GM19043 (cell line): Measurements from ENCODE around the gene NKAIN4.
"Not testable (repeated sequence)": the region's sequence is repeated elsewhere in the genome, so short reads cannot be mapped to it uniquely, and the experiment has no call there.

ENCODE experiments used
- ATAC-seq: cut with Tn5 transposase; IDR thresholded peaks from one replicate; pipeline ENCODE4 v1.9.1; 2021; ENCODE audit warnings: low read depth; ENCODE audit not compliant: unreplicated experiment

The NKAIN4 gene

DNA sequence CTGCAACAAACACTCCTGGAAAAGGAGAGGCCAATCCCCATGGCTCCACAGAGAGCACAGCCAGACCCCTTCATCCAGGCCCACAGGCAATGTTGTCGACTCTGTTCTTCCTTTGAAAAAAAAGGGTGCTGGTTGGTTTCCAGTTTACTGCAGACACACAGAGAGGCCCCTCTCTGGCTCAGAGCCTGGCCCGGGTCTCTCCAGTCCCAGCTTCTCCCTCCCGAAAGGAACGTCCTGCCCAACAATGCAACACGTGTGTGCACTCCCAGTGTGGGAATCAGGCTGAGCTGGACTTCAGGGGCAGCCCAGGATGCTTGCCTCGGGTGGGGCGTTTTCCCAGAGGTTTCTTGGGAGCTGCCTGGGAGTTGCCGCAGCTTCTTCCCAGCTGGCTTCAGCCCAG is 4.5 kb upstream of the NKAIN4 start:
- ATAC-seq: no peak

DNA sequence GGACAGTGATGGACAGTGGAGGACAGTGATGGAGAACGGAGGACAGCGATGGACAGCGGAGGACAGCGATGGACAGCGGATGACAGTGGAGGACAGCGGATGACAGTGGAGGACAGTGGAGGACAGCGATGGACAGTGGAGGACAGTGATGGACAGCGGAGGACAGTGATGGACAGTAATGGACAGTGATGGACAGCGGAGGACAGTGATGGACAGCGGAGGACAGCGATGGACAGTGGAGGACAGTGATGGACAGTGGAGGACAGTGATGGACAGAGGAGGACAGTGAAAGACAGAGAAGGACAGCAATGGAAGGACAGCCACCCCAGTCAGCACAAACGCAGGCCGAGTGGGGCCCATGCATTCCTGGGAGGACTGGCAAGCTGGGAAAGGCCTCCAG is 3.4 kb upstream of the NKAIN4 start:
- ATAC-seq: no peak

DNA sequence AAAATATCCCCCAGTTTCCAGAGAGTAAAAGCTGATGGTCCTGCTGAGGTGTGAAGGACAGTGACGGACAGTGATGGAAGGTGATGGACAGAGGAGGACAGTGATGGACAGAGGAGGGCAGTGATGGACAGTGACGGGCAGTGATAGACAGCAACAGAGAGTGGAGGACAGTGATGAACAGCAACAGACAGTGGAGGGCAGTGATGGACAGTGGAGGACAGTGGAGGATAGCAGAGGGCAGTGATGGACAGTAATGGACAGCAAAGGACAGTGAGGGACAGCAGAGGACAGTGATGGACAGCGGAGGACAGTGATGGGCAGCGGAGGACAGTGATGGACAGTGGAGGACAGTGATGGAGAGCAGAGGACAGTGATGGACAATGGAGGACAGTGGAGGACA is 2.7 kb upstream of the NKAIN4 start:
- ATAC-seq: no peak

DNA sequence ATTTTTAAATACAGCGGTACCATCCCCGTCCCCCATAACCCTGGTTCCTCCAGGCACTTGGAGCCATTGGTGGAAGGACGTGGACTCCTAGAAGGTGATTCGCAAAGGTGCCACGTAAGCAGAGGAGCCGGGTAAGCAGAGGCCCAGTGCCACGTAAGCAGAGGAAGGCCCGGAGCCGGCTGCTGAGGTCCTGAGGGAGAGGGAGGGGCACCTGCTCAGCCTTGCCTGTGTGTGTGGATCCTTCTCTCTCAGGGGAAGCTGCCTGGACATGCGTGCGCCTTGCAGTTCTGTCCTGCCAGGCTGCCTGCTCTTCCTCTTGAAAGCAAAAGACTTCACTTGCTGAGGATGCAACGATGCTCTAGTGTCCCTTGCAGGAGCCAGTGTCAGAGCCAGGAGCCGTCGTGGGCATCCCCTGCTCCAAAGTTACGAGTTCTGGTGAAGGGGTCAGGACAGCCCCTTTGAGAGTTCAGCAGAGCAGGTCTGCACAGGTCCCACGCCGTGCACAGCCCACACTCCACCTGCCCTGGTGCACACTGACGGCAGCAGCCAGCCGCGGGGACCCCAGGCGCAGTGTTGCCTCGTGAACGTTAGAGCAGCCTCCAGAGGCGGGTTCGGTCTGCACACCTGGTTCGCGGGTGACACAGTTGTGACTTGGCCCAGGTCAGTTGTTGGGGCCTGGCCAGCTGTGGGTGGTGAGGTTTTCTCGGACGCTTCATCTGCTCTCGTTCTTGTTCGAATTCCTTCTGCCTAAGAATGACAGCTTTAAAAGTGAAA is 1.9 kb upstream of the NKAIN4 start:
- no peak for ATAC-seq

DNA sequence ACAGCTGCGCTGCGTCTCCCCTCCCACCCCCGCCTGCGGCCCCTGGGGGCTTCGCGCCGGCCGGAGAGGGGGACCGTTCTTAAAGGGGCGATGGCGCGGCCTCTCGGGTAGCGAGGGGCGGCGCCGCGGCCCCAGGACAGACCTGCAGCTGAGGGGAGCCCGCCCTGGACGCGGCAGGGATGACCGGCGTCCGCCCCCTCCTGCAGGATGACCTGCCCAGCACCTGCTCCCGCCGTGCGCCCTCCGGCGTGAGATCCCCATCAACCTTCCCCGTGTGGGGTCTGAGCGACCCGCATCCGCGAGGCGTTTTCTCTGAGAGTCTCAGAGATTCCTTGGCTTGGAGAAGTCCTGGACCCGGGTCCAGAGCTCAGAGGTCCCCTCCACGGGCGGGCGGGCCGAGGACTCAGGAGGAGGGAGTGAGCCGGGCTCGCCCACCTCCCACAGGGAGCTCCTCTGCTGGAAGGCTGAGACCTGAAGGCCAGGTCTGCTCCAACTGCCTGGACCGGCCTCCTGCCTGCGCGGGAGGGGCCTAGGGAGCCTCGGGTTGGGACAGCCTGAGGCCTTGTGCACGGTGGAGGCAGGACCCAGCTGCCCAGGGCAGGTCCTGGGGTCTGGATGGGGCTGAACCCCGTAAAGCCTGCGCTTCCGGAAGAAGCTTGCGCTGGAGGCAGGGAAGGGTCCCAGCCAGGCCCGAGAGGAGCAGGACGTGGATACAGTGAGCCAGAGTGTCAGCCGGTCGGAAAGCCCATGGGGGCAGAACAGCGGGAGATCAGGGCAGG is 532 bp upstream of the NKAIN4 start:
- ATAC-seq: no peak

DNA sequence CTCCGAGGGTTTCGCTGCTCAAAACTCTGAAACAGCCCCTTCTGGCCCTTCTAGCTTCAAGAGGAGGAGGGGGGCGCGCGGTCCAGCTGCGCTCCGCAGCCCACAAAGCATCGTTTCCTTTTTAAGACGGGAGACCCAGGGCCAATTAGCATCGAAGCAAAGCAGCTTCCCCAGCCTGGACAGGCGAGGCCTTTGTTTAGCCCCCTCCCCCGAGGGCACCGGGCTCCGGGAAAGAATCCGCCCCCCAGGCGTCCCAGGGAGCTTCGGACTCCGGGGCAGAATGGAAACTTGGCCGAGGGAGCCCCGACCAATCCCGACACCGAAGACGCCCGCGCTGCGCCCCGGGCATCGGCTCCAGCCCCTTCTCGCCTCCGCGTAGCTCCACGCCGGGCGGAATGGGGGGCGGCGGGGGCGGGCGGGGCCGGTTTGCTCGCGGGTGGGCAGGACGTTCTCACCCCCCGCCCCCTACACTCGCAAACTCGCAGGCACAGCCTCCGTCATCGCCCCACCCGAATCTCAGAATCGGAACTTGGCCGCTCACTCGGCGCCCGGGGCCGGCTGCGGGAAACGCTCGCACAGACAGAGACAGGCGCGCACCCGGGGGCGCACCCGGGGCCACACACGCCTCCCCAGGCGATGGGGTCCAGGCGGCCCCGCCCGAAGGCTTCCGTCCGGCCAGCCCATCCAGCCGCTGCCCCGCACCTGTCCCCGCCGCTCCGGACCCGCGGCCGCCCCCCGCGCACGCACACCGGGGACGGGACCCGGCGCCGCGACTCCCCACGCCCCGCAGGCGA is 628 bp downstream of the NKAIN4 start:
- ATAC-seq: no peak

DNA sequence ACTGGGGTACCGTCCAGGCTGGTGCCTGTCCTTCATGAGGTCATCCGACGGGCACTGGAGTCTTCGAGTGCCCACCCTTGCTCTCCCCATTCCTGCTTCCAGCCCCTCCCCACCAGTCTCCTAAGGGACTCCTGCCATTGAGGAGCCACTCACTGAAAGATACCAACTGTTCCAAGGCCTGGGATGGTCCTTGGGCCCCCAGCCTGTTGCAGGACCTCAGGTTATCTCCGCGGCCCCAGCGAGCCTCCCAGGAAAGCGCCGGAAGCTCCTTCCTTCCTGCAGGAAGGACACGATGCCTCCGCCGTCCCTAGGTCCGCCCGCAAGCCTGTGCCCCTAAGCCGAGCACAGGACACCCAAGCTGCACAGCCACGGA is 1.2 kb downstream of the NKAIN4 start:
- no peak for ATAC-seq

DNA sequence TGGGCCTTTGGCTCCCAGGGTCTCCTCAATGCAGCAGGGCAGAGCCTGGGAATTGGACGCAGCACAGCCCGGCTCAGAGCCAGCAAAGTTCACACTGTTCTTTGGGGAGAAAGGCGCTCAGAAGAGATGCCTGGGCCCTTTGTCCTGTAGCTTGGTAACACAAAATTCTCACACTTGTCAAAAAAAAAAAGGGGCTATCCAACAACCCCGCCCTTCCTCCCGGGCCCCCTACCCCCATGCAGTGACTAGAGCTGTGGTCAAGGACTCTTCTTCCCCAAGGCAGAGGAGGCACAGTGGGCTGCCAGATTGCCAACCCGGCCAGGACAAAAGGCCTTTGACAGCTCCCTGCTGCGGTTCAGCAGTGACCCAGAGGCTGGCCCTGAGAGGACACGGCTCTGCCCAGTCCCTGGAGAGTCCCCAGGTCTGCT is 2.0 kb downstream of the NKAIN4 start:
- ATAC-seq: no peak

DNA sequence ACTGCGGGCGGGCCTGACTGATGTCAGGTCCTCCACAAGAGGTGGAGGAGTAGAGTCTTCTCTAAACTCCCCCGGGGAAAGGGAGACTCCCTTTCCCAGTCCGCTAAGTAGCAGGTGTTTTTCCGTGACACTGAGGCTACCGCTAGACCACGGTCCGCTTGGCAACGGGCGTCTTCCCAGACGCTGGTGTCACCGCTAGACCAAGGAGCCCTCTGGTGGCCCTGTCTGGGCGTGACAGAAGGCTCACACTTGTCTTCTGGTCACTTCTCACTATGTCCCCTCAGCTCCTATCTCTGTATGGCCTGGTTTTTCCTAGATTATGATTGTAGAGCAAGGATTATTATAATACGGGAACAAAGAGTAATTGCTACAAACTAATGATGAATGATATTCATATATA is 2.9 kb downstream of the NKAIN4 start:
- not testable (repeated sequence) for ATAC-seq

DNA sequence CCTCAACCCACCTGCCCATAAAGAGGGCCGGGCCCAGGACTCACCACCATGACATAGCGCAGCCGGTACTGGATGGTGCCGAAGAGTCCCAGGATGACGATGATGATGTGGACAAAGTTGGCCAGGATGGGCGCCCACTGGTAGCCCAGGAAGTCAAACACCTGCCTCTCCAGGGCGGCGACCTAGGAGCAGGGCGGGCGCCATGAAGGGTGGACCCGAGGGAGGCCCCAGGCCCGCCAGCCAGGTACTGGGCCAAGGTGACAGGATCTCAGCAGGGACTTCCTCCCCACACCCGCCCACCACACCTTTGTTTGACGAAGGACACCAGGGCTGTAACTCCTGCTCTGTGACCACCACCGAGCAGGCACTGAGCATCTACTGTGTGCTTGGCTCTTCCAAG is 4.4 kb downstream of the NKAIN4 start:
- ATAC-seq: no peak

DNA sequence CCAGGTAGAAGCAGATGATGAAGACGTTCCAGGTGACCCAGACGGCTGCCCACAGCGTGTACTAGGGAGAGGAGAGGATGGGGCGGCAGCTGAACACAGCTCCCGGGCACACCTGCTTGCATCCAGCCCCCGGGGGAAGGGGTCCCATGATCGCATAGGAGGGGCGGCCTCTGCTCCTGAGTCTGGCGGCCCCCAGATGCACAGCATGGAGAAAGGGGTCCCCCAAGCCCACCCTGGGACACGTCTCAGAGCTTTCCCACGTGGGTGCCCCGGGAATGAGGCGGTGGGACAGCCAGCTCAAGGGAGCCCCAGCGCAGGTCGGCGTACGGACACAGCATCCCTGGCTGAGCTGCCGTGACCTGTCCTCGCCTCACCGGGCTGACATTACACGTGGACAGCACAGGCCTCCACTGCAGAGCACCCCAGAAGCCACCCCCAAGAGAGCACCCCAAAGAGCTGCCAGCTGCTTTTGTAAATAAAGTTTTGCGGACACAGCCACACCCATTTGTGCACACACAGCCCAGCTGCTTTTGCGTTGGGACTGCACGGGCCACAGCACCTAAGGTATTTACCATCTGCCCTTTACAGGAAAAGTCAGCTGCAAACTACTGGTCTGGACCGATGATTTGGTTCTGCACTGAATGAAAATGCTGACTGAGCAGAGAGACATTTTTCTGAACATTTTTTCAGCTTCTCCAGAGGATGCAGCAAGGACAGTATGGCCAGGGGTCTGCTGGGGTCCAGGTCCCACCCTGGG is 5.2 kb downstream of the NKAIN4 start:
- ATAC-seq: no peak

DNA sequence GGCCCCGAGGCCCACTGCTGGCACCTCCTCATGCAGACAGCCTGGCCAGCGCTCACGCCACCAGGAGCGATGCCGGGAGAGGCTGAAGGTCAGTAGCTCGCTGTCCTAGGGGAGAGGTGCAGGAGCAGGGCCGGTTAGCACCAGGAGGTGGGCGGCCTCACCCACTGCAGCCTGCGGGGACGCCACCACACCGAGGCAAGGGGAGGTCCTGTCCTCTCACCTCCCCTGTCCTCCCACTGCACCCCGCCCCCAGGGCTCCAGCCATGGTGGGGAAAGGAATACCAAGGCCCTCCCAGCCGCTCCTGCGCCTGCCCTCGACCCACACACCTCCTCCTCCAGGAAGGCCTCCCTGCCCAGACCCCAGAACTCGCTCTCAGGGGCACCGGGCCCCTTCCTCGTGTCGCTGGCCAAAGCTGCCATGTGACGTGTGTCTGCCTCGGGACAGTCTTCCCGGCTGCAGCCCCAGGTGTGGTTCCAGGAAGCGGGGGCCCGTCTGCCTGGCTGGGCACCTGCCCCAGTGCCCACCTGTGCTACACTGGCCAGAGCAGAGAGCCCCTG is 6.5 kb downstream of the NKAIN4 start:
- no peak for ATAC-seq

DNA sequence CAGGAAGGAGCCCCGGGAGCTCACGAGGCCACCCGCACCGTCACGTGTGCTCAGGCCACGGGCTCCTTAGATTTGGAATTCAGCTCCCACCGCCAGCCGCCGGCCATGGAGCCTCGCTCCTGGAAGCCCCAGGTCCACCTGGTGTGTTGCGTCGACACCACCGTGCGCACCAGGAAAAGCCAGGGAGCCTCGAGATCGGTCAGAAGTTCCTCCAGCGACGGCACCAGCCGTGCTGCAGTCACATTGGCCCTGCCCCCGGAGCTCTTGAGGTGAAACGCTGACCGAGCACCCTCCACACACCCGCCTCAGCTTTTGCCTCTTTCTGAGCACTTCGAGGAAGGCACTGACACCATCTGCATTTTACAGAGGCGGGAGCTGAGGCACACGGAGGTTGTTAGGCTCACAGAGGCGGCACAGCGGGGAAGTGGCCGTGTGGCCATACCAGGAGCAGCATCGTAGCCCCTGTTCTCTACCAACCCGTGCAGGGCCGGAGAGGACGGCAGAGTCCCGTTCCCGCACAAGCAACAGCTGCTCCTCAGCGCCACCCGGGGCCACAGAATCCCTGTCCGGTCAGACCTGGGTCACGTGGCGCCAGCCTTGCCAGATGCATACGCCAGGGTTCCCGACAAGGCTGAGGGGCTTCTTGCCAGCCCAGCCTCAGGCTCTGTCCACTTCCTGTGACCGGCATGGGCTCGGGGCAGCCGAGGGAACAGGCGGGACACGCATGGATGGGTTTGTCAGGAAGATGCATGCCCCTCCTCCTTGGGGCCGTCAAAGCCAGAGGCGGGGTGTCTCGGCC is 7.6 kb downstream of the NKAIN4 start:
- ATAC-seq: no peak

DNA sequence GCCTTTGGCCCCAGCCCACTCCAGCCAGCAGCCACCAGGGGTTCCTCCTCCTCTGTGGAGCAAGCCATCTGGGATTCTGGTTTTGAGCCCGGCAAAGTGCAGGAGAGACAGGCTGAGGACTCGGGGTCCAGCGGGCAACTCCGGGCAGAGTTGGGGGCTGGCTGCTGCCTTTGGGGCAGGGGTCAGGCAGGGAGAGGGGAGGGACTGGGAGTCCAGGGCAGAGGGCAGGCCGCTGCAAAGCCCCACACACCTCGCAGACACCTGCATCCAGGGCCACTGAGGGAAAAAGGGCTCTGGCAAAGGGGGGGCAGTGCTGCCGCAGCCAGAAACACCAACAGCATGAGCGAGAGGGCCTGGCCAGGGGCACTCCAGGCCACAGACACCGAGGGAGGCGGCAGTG is 9.8 kb downstream of the NKAIN4 start:
- ATAC-seq: no peak

DNA sequence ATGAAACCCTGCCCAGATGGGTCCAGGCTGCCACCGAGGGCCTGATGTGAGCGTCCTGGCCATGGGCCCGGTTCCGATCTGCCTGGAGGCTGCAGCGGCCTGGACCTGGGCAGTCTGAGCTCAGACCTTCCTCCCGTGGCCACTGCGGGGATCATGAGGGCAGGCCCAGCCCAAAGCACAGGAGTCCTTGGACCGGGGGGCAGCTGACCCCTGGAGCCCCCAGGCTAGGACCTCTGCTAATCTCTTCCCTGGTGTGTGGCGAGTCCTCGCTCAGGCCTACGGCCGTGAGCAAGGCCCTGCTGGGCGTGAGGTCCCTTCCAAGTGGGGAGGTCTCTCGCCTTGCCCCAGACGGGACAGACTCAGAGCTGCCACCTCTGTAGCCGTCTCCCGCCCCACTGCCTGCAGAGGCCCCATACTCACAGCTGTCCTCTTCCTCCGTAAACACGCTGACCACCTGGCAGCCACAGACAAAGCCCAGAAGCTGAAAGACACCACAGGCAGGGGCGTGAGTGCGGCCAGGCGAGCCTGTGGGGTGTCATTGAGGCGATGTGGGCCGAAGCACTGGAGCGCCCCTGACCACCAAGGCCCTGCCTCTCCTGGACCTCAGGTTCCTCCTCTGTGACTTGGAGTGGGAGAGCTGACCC is 10.5 kb downstream of the NKAIN4 start:
- no peak for ATAC-seq

DNA sequence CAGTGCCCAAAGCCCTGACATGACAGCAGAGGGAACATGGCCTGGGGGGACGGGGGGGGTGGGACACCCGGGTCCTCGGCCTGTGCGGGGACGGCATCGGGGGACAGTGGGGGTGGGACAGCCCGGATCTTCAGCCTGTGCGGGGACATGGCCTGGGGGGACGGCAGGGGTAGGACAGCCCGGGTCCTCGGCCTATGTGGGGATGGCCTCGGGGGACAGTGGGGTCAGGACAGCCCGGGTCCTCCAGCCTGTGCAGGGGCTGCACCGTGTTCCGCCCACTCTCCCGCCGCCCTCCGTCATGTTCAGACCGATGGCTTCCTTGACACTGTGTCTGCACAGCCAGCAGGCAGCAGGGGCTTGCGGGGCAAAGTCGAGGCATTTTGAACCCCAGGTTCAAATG is 11.5 kb downstream of the NKAIN4 start:
- no peak for ATAC-seq

DNA sequence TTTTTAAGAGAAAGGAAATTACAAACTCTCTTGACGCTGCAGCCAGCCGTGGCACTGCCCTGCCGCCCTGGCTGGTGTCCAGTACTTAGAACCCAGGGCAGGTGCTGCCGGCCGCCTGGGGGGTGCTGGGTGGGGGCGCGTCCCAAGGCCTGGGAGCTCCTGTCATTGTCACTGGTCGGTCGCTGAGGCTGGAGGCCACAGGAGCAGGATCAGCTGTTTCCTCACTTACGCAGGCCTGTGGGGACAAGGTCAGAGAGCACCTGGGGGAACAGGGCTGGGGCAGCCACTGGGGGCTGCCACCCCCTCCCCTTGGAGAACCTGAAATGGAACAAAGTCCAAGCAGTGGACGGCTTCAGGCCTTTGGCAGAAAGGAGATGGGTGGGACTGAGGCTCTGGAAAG is 13.0 kb downstream of the NKAIN4 start:
- ATAC-seq: no peak

DNA sequence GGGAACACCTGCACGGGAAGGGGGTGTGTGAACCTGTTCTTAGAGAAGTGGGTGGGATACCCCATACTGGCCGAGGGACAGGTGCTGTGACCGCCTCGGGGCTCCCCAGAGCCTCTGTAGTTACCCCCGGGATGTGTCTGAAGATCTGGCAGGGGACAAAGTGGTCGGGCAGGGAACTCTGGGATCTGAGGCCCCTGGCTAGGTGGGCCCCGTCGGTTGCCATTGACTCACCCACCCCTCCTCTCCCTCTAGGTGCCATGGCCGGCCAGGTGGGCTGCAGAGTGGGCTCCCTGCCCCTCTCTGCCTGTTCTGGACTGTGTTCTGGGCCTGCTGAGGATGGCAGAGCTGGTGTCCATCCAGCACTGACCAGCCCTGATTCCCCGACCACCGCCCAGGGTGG is 14.3 kb downstream of the NKAIN4 start:
- ATAC-seq: no peak

DNA sequence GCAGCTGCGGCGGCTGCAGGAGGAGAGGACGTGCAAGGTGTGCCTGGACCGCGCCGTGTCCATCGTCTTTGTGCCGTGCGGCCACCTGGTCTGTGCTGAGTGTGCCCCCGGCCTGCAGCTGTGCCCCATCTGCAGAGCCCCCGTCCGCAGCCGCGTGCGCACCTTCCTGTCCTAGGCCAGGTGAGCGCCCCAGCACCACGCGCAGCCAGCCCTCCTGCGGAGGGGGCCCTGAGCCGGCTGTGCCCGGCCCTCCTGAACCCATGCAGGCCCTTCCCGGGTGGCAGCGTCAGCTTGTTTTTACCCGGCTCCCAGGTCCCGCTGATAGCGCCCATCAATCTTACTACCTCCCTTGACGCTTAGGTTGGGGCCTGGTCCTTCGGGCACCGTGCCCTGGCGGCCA is 14.8 kb downstream of the NKAIN4 start:
- ATAC-seq: no peak
